Neural cell (in vitro differentiated cells): Measurements from ENCODE around the gene TFPI. TPM values are rescaled to one million over a fixed set of nuclear protein-coding genes. Genes with fewer than 3 reads are reported as not detected.

Experiments used
- H2AFZ ChIP-seq: fragments of 200-600, 300-800 bp; sonication (generic), shearing (Covaris generic); 2 replicates; pipeline ENCODE4 v1.6.0; 2014; ENCODE audit warnings: low read depth, mild to moderate bottlenecking, antibody characterized with exemption, low read length, moderate library complexity
- H3F3A ChIP-seq: fragments of 200-600 bp; shearing (Covaris generic); 2 replicates; pipeline ENCODE4 v1.6.1; 2016; ENCODE audit warnings: mild to moderate bottlenecking, moderate library complexity, mixed read lengths, antibody characterized with exemption, low read length; ENCODE audit not compliant: insufficient read depth, poor library complexity, severe bottlenecking
- H3K27ac ChIP-seq: fragments of 200-600, 300-800 bp; sonication (generic), shearing (Covaris generic); 2 replicates; pipeline ENCODE4 v1.5.1; 2014; ENCODE audit warnings: mild to moderate bottlenecking, low read length, moderate library complexity
- H3K27me3 ChIP-seq: fragments of 300-800, 200-600 bp; sonication (generic), shearing (Covaris generic); 2 replicates; pipeline ENCODE4 v1.6.0; 2014; ENCODE audit warnings: mild to moderate bottlenecking, low read depth, low read length, moderate library complexity; ENCODE audit not compliant: insufficient read depth
- H3K36me3 ChIP-seq: fragments of 300-800, 200-600 bp; sonication (generic), shearing (Covaris generic); 2 replicates; pipeline ENCODE4 v1.5.1; 2014; ENCODE audit warnings: mild to moderate bottlenecking, antibody characterized with exemption, low read length, moderate library complexity; ENCODE audit not compliant: insufficient read depth
- H3K4me2 ChIP-seq: fragments of 300-800, 200-600 bp; sonication (generic), shearing (Covaris generic); 2 replicates; pipeline ENCODE4 v1.6.0; 2014; ENCODE audit warnings: mild to moderate bottlenecking, low read length
- H3K4me3 ChIP-seq: fragments of 300-800, 200-600 bp; sonication (generic), shearing (Covaris generic); 2 replicates; pipeline ENCODE4 v1.5.1; 2014; ENCODE audit warnings: mild to moderate bottlenecking, low read length, moderate library complexity
- H3K79me2 ChIP-seq: fragments of 200-600 bp; shearing (Covaris generic); replicated peaks from 2 replicates; pipeline ENCODE4 v1.6.0; 2014; ENCODE audit warnings: mild to moderate bottlenecking, low read length, moderate library complexity; ENCODE audit not compliant: insufficient read depth
- H3K9ac ChIP-seq: fragments of 300-800, 200-600 bp; sonication (generic), shearing (Covaris generic); 2 replicates; pipeline ENCODE4 v1.6.1; 2016; ENCODE audit warnings: mild to moderate bottlenecking, low read length, mixed read lengths
- H3K9me2 ChIP-seq: fragments of 200-600 bp; shearing (Covaris generic); 2 replicates; pipeline ENCODE4 v1.6.1; 2016; ENCODE audit warnings: mild to moderate bottlenecking, low read length, mixed read lengths; ENCODE audit not compliant: insufficient read depth
- H3K9me3 ChIP-seq: fragments of 200-600, 300-800 bp; sonication (generic), shearing (Covaris generic); 2 replicates; pipeline ENCODE4 v1.6.1; 2016; ENCODE audit warnings: mild to moderate bottlenecking, mixed run types, low read length, moderate library complexity, mixed read lengths
- H4K20me1 ChIP-seq: fragments of 200-600 bp; shearing (Covaris generic); 2 replicates; pipeline ENCODE4 v1.6.1; 2016; ENCODE audit warnings: mild to moderate bottlenecking, mixed run types; ENCODE audit not compliant: insufficient read depth
- CTCF ChIP-seq: fragments of 450-650 bp; IDR thresholded peaks from 2 replicates; pipeline ENCODE4 v1.5.1; 2014; ENCODE audit warnings: antibody characterized with exemption, mild to moderate bottlenecking, moderate library complexity; ENCODE audit not compliant: poor library complexity, severe bottlenecking
- EZH2 ChIP-seq: fragments of 200-600, 300-800 bp; shearing (Covaris generic), sonication (generic); IDR thresholded peaks from 2 replicates; pipeline ENCODE4 v1.6.1; 2014; ENCODE audit warnings: antibody characterized with exemption, low read length, borderline replicate concordance, mild to moderate bottlenecking; ENCODE audit not compliant: insufficient read depth, poor library complexity, severe bottlenecking
- MXI1 ChIP-seq: fragments of 450-650 bp; conservative IDR thresholded peaks from 2 replicates; pipeline ENCODE4 v1.6.1; 2014; ENCODE audit warnings: antibody characterized with exemption, mild to moderate bottlenecking; ENCODE audit not compliant: poor library complexity, severe bottlenecking
- POLR2AphosphoS5 ChIP-seq: IDR thresholded peaks from 2 replicates; pipeline ENCODE4 v1.6.1; 2012
- RAD21 ChIP-seq: fragments of 450-650 bp; conservative IDR thresholded peaks from 2 replicates; pipeline ENCODE4 v1.6.1; 2014; ENCODE audit warnings: antibody characterized with exemption, mild to moderate bottlenecking, moderate library complexity
- REST ChIP-seq: IDR thresholded peaks from 2 replicates; pipeline ENCODE4 v1.6.1; 2012; ENCODE audit warnings: borderline replicate concordance
- SMC3 ChIP-seq: fragments of 450-650 bp; conservative IDR thresholded peaks from 2 replicates; pipeline ENCODE4 v1.6.1; 2014; ENCODE audit warnings: antibody characterized with exemption, mild to moderate bottlenecking, moderate library complexity; ENCODE audit not compliant: poor library complexity
- polyA plus RNA-seq: library from polyadenylated mRNA; depleted of rRNA; stranded (reverse); fragments of >200 nt; gene quantifications from 2 replicates; pipeline ENCODE4 v1.2.3, GENCODE V29; 2014

The TFPI gene
- polyA plus RNA-seq, 1 donor from 2014 or later: 0.51 TPM

GRCh38 chr2:187459256-187459655 is 95.0 kb downstream of the TFPI start:
- no peak overlapping the region for H3K4me3 ChIP-seq
- no peaks in the 10 kb centered on the region for H3K9me2 ChIP-seq
- H2AFZ ChIP-seq: no peak overlapping the region
- TF ChIP-seq MXI1: no peak
- no peak for TF ChIP-seq POLR2AphosphoS5
- no peaks in the 10 kb centered on the region for H3F3A ChIP-seq
- H3K4me2 ChIP-seq: no peak overlapping the region
- no peak overlapping the region for H3K9ac ChIP-seq
- H3K27me3 ChIP-seq: no peaks in the 10 kb centered on the region
- H3K79me2 ChIP-seq: no peaks in the 10 kb centered on the region
- no peaks in the 10 kb centered on the region for H3K36me3 ChIP-seq
- H3K27ac ChIP-seq: no peak overlapping the region
- H3K9me3 ChIP-seq: no peaks in the 10 kb centered on the region
- H4K20me1 ChIP-seq: no peaks in the 10 kb centered on the region

GRCh38 chr2:187453078-187453641 is 101.1 kb downstream of the TFPI start:
- Histone ChIP-seq H3K4me3 (no peak overlapping the region), H3K9me2 (no peaks in the 10 kb centered on the region), H3K36me3 (no peaks in the 10 kb centered on the region), H3K9ac (no peak overlapping the region), H3K9me3 (no peaks in the 10 kb centered on the region), H3F3A (no peaks in the 10 kb centered on the region), H4K20me1 (no peaks in the 10 kb centered on the region), H3K27me3 (no peaks in the 10 kb centered on the region), H3K79me2 (no peaks in the 10 kb centered on the region), H2AFZ (no peak overlapping the region), H3K4me2 (no peak overlapping the region), H3K27ac (no peak overlapping the region)
- TF ChIP-seq SMC3: peak; percentile 94
- TF ChIP-seq CTCF: peak; percentile 81
- no peak for TF ChIP-seq REST
- TF ChIP-seq RAD21: peak; percentile 90

- H3K9me3 ChIP-seq: no peaks in the 10 kb centered on the region
- H3K79me2 ChIP-seq: no peaks in the 10 kb centered on the region
- no peak overlapping the region for H3K4me2 ChIP-seq
- H3K36me3 ChIP-seq: no peaks in the 10 kb centered on the region
- no peak overlapping the region for H3K4me3 ChIP-seq
- H4K20me1 ChIP-seq: no peaks in the 10 kb centered on the region
- no peaks in the 10 kb centered on the region for H3F3A ChIP-seq
- H3K9ac ChIP-seq: no peak overlapping the region
- H3K27me3 ChIP-seq: no peaks in the 10 kb centered on the region
- no peaks in the 10 kb centered on the region for H3K9me2 ChIP-seq
- no peak overlapping the region for H2AFZ ChIP-seq
- no peak overlapping the region for H3K27ac ChIP-seq
- TF ChIP-seq REST: no peak
- no peak for TF ChIP-seq MXI1
- TF ChIP-seq SMC3: no peak
- no peak for TF ChIP-seq EZH2
- TF ChIP-seq CTCF: no peak
- no peak for TF ChIP-seq RAD21
Measured at GRCh38 chr2:187451510-187451909, 102.7 kb downstream of the TFPI start.
